Erythroblast (primary cell): Measurements from ENCODE around the gene RAD51B.

ENCODE experiments used
- GATA1 ChIP-seq: IDR thresholded peaks from 2 replicates; pipeline ENCODE4 v1.6.1; 2011; ENCODE audit warnings: low read depth, mild to moderate bottlenecking, control low read depth, low read length, moderate library complexity
- POLR2A ChIP-seq: IDR thresholded peaks from 2 replicates; pipeline ENCODE4 v1.6.1; 2011; ENCODE audit warnings: mild to moderate bottlenecking, low read length

- TF ChIP-seq POLR2A (no peak), GATA1 (no peak)
These were observed 800.4 kb downstream of the RAD51B start for GRCh38 chr14:68619790-68620574.
